GM21381 (cell line): Measurements from ENCODE around the gene RUNDC3A.

Experiments
- ATAC-seq: cut with Tn5 transposase; IDR thresholded peaks from one replicate; pipeline ENCODE4 v1.9.1; 2021; ENCODE audit warnings: mild to moderate bottlenecking, moderate library complexity; ENCODE audit not compliant: unreplicated experiment

The RUNDC3A gene

DNA sequence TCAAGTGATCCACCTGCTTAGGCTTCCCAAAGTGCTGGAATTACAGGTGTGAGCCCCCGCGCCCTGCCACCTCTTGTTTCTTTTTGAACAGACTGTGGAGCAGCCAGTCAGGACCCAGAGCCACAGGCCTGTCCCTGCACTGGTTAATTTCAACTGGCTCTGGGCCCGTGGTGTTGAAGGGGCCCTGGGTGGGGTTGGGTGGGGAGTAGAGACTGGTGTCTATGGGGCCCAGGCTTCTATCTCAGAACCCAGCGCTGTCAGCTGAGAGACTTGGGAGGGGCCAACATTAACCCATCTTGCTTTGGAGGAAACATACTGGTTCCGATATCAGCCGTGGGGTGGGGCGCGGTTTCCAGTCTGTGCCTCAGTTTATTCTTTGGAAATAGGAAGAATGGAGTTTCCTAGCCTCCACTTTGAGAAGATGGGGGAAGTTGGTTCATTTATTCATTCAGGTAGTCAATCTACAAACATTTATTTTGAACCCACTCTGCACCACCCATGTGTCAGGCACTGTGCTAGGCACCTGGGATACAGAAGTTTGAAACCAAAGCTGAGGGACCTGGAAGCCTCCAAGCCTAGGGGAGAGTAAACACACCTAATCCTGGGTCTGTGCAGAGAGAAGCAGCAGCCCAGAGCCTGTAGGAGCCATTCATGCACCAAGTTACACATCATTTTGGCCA lies 24.9 kb upstream of the RUNDC3A start:
- ATAC-seq, result no peak

DNA sequence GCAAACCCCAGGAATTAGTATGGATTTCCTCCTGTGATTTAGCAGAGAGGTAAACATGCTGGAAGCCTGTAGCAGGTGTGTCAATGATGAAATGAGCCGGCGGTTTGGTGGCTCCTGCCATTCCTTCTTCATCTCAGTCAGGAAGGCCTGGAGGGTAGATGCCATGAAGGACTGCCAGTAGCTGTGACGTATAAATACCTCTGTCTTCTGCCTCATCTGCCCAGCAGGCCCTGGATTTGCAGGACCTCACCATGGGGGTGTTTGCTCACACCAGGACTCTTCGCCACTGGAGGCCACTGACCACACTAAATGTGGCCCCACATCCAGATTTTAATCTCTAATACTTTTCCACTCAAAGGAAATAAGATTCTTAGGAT lies 24.4 kb upstream of the RUNDC3A start:
- ATAC-seq, result no peak

GRCh38 chr17:44287651-44288050 lies 20.8 kb upstream of the RUNDC3A start:
- ATAC-seq, result no peak

- ATAC-seq, result no peak
Measured at GRCh38 chr17:44293509-44294226, 14.7 kb upstream of the RUNDC3A start.

GRCh38 chr17:44297975-44298374 lies 10.4 kb upstream of the RUNDC3A start:
- no peak for ATAC-seq

GRCh38 chr17:44304651-44305050 lies 3.8 kb upstream of the RUNDC3A start:
- ATAC-seq, result no peak

- ATAC-seq, result no peak
Measured at GRCh38 chr17:44307387-44308186, 814 bp upstream of the RUNDC3A start.

GRCh38 chr17:44308865-44309264 lies 464 bp downstream of the RUNDC3A start:
- ATAC-seq, result no peak

DNA sequence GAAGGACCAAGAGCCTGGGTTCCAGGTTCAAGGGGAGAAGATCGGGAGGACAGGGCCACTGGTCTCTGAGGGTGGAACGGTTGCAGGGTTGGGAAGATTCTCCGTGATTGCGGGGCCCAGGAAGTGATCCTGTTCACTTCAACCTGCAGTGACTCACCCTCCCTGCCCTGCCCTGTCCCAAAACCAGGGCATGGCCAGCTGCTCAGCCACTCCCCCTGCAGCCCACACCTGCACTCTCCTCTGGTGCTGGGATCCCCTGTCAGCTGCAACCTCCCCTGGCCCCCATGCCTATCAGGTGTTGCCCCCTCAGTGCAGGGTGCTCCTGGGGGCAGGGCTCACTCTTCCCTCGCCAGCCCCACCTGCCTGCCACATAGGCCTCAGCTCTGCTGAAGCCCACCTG lies 1.1 kb downstream of the RUNDC3A start:
- ATAC-seq, result no peak

- no peak for ATAC-seq
Measured at GRCh38 chr17:44310188-44310587, 1.8 kb downstream of the RUNDC3A start.

DNA sequence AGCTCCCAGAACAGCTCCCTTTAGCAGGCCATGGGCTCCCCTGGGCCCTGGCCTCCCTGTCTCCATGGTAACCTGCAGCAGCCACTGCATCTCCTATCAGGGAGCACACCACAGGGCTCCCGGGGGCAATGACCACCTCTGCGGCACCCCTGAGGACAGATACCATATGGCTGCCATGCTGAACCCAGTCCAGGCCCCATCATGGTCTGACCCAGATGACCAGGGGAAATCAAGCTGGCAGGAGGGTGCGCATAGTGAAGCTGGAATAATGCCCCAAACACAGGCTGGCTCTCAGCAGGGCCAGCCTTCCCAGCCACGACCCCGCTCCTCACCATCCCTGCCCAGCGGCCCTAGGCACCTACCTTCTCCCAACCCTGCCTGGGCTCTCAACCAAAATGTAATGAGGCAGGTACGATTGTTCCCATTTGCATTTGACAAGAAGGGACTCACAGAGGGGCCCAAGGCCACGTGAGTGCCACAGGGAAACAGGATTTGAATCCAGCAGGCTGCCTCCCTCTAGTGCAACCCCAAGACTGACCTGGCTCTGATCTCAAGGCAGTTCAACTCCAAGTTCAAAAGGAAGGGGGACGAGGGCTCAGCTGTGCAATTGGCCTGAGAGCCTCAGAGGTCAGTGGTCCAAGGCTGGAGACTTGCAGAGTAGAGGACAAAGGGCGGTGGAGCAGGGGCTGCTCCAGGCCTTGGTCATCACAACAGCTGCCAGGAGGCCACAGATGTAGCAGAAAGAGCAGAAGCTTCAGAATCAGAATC lies 2.4 kb downstream of the RUNDC3A start:
- no peak for ATAC-seq

DNA sequence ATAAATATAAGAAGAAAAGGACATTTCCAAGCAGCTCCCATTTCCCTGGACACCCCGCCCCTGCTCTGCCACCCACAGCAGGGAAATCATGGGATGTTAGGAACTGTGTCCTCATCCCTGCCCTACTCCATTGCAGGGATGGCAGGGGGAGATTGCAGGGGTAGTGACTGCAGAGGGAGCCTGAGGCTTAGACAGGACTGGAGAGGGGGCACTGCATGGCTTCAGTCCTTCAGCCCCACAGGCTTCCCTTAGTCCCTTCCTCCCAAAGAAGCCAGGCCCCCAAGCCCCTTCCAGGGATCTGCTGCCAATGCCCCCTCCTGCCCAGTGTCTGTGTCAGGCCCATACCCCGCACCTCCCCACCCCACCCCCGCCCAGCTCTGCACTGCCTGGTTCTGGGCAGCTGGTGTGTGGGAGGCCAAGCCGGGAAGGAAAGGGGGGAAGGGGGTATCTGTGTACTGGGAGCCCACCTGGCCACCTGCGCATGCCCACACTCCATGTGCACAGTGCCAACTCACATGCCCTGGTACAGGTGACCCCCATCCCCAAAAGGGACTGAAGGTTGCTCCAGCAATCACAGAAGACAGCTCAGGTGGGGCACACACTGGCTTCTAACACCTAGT lies 3.3 kb downstream of the RUNDC3A start:
- ATAC-seq, result no peak

GRCh38 chr17:44312396-44313104 lies 4.1 kb downstream of the RUNDC3A start:
- ATAC-seq, result no peak

GRCh38 chr17:44314031-44314430 lies 5.6 kb downstream of the RUNDC3A start:
- no peak for ATAC-seq

GRCh38 chr17:44314524-44314868 lies 6.1 kb downstream of the RUNDC3A start:
- ATAC-seq, result no peak

GRCh38 chr17:44314869-44315661 lies 6.7 kb downstream of the RUNDC3A start:
- ATAC-seq, result no peak

DNA sequence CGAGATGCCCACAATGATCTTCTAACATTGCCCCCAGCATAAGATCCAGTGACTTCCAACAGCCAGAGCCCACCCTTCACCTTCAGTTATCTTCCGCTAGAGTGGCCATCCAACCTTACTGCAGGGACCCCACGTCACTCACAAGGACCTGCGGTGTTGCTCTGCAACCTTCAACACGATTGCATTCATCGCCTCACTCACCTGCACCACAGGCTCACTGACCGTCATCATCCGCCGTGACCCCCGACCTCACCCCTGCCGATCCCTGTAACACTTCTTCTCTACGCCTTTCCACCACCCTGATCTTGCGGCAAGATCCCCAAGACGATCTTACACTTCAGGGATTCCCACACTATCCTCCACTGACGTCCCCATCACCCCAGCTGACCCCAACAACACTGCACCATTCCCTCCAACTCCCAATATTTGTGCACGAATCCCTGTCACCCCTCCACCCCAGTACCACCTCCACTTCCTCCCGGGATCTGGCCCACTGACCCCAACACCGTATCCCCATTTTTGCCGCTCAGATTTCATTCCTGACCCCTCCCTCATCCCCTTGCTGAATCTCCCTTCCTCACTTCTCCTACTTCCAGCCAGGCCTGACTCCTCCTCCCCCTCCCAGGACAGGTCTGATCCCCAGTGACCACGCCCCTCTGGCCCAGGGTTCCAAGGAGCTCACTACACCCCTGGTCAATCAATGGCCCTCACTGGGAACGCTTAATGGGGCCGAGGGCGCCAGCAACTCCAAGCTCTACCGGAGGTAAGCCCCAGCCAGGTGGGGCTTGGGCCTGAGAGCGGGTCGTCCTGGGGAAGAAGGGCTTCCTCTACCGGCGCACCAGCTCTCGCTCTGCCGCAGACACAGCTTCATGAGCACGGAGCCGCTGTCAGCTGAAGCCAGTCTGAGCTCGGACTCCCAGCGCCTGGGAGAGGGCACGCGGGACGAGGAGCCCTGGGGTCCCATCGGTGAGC lies 7.6 kb downstream of the RUNDC3A start:
- no peak for ATAC-seq

DNA sequence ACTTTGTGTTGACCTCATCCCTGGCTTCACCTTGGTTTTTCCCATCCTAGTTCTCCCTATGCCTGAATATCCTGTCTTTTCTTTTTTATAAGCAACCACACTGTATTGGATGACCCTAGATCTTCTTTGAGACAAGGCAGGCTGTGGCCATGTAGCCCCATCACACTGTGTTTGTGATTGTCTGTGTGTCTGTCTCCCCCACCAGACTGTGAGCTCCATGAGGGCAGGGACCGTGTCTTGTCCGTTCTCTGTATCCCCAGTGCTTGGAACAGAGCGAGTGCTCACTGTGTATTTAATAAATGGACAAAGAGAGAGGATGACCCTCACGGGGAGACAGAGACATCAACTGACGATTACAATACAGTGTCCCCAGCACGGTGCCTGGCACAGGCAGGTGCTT lies 9.1 kb downstream of the RUNDC3A start:
- no peak for ATAC-seq
